Keratinocyte (primary cell): Measurements from ENCODE around the gene C1orf232.

Source experiments
- CTCF ChIP-seq, 3 experiments: IDR thresholded peaks in 1 of 3; conservative IDR thresholded peaks in 1 of 3; optimal IDR thresholded peaks in 1 of 3; 2 replicates in 2 of 3; 3 replicates in 1 of 3; pipeline versions ENCODE3 to v1.5.1; 2011; ENCODE audit warnings: low read length in 3 of 3, mild to moderate bottlenecking in 3 of 3, moderate library complexity in 2 of 3, control low read depth in 1 of 3, inconsistent platforms in 1 of 3; ENCODE audit not compliant: insufficient read depth in 2 of 3; ENCODE audit errors: extremely low read depth in 1 of 3
- EZH2 ChIP-seq: IDR thresholded peaks from one replicate; pipeline ENCODE4 v1.6.1; 2012; ENCODE audit warnings: inconsistent platforms, mild to moderate bottlenecking, low read length, moderate library complexity

DNA sequence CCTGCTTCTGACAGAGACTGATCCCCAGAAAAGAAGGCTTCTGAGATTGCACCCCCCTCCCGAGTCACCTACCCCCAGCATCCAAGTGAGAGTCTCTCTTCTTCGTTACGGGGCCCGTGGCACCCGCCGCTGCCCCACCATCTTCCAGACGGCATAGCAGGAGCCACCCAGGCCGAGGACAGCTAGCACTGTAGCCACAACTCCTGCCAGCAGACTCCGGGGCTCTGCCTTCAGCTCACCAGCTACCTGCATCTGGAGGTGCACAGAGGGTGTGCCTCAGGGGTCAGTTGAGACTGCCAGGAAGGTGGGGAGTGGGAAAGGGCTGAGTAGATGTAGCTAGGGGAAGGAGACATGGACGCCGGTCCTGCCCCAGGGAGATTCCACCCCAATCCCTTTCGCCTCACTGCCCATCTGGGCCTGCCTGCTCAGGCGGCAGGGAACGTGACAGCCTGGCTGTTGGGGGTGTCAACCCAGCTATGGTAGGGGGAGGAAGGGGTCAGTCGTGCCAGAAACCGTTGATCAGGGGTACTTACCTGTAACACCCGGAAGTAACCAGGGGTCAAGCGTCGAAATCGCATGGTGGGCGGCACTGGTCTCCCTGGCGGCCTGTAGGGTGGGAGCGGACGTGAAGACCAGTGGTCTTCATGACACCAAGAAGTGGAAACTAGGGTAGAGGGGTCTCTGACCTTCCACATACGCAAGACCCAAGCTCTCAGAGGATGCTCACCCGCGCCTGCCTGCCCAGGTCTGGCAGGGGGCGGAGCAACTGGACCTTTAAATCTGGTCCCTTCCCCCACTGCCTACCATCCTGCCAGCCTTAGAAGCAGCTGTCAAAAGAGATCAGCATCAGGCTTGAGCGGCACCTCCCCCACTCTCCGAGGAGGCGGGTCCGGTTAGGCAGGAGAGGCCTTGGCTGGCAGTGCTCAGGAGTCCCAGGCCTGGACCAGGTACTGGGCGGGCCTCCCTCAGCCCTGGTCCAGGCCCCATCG is 2.6 kb upstream of the C1orf232 start, which contains the start of gene ZNF593OS:
- TF ChIP-seq CTCF (optimal IDR thresholded peaks at IDR 0.05 in 1 of 3, IDR thresholded peaks at IDR 0.05 in 1 of 3, conservative IDR thresholded peaks at IDR 0.05 in 1 of 3; ENCODE audit: extremely low read depth in 1 of 3, insufficient read depth in 2 of 3, low read length in 3 of 3): no peak
- TF ChIP-seq EZH2: no peak
